H1 (cell line): ENCODE results near the gene NDUFAF8. TPM values are rescaled to one million over a fixed set of nuclear protein-coding genes. Genes with fewer than 3 reads are reported as not detected.

Experiments used
- CEBPB ChIP-seq: IDR thresholded peaks from 2 replicates; pipeline ENCODE4 v1.6.1; 2012; ENCODE audit warnings: low read depth, low read length
- E2F6 ChIP-seq: IDR thresholded peaks from 2 replicates; pipeline ENCODE4 v1.6.1; 2012; ENCODE audit warnings: inconsistent platforms
- KDM4A ChIP-seq: IDR thresholded peaks from one replicate; pipeline ENCODE4 v1.7.1; 2012; ENCODE audit warnings: low read depth, mild to moderate bottlenecking, moderate library complexity, low read length, inconsistent platforms; ENCODE audit not compliant: severe bottlenecking
- NANOG ChIP-seq: IDR thresholded peaks from 2 replicates; pipeline ENCODE4 v1.6.1; 2011; ENCODE audit warnings: low read length, low read depth, mild to moderate bottlenecking, inconsistent platforms; ENCODE audit not compliant: insufficient read depth, poor library complexity, severe bottlenecking
- polyA plus RNA-seq, 7 experiments: library from polyadenylated mRNA; depleted of rRNA in 3 of 7; stranded (reverse) in 5 of 7; unstranded in 2 of 7; fragments of >200 nt in 5 of 7; fragments of 200-250 nt in 2 of 7; gene quantifications; 1 replicate in 5 of 7; 2 replicates in 1 of 7; 4 replicates in 1 of 7; pipeline versions ENCODE4 v1.2.1 to v1.2.3, GENCODE V29; 2011 to 2013; ENCODE audit warnings: missing spikeins in 2 of 7, mixed read lengths in 2 of 7
- total RNA-seq: library from RNA; stranded (reverse); fragmentation: NEBNext Ultra II Directional; extraction: Animal tissue kit (Norgen Biotek cat#: 25700); gene quantifications from 2 replicates; pipeline ENCODE4 v1.2.1, GENCODE V29; 2021
- TF ChIP-seq, protein P1 (sequence below): IDR thresholded peaks from 2 replicates; pipeline ENCODE4 v1.6.1; 2012; ENCODE audit warnings: inconsistent platforms

Gene NDUFAF8
- total and polyA plus RNA-seq, 2 of the 8 experiments (the other 6 are each of a cell fraction or from before 2014, with no cell fraction given): 48.9 to 91.1 TPM

- no peak for TF ChIP-seq KDM4A
- no peak for TF ChIP-seq CEBPB
- TF ChIP-seq NANOG: no peak
- no peak for TF ChIP-seq E2F6
- TF ChIP-seq, protein P1, sequence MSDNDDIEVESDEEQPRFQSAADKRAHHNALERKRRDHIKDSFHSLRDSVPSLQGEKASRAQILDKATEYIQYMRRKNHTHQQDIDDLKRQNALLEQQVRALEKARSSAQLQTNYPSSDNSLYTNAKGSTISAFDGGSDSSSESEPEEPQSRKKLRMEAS: no peak
- TF ChIP-seq, all 59 proteins: peak for 0
These were observed 21.6 kb upstream of the NDUFAF8 start (continued) for GRCh38 chr17:81217491-81217890.
